ENCODE results near the gene ARHGAP24. TPM values are rescaled to one million over a fixed set of nuclear protein-coding genes. Genes with fewer than 3 reads are reported as not detected.
A peak's percentile ranks its signal among the peaks of the same experiment; 100 is the strongest.
"Not testable (repeated sequence)": the region's sequence is repeated elsewhere in the genome, so short reads cannot be mapped to it uniquely, and the experiment has no call there.

The ARHGAP24 gene
- total and polyA plus RNA-seq, 4 donors: 16.1 to 40.5 (median 24.4) TPM

DNA sequence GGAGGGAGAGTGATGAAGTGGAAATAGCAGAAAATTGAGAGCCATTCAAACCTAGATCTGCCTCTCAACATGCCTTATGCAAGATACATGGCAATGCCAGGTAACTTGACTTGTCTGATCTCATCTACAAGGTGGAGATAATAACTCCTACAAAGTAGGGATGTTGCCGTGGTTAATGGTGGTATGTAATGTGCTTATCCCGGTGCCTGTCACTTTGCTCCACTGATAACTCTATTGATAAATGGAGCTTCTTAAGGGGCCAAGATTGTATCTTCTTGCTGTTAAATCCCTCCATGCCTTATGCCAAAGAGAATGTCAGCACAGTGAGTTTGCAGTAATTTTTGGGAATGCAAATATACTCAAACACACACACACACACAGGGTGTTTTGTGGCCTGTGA is 529.1 kb downstream of the ARHGAP24 start:
- no peak overlapping the region for H3K4me3 ChIP-seq (ENCODE audit: low read depth, low read length)
- H3K9me3 ChIP-seq (ENCODE audit: control insufficient read depth, insufficient read depth, low read length): no peaks in the 10 kb centered on the region
- WGBS (ENCODE audit: insufficient coverage): no CpG with 5 or more reads among the region's 2 CpGs
- H3K4me1 ChIP-seq (ENCODE audit: control insufficient read depth, insufficient read depth, low read length): no peaks in the 10 kb centered on the region
- no peak for DNase-seq (ENCODE audit: low read depth in 4 of 6, low spot score in 6 of 6)
- no peaks in the 10 kb centered on the region for H3K36me3 ChIP-seq (ENCODE audit: control insufficient read depth, insufficient read depth, low read length)
- H3K27me3 ChIP-seq (ENCODE audit: control insufficient read depth, insufficient read depth, low read length): no peaks in the 10 kb centered on the region
- H3K27ac ChIP-seq (ENCODE audit: low read depth, low read length): no peak overlapping the region

DNA sequence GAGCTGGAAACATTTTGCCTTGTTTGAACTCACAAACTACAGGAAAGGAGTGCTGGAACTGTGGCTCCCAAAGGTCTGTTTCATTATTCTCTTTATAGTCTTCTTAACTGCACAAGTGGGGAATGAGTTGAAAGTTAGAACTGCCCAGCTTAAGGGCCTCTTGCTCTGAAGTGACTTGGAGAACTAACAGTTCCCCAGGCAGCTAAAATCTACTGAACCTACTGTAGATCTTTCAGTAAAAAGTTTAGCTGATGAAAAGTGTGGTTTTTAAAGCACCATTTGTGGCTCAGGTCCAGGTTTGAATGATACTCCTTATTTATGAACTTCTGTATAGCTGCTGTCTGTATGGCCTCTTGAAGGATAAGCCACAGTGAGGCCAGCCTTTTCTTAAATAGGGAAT is 531.1 kb downstream of the ARHGAP24 start:
- Histone ChIP-seq H3K36me3 (ENCODE audit: control insufficient read depth, insufficient read depth, low read length) (no peaks in the 10 kb centered on the region), H3K4me1 (ENCODE audit: control insufficient read depth, insufficient read depth, low read length) (no peaks in the 10 kb centered on the region)

GRCh38 chr4:86007042-86007441 is 532.1 kb downstream of the ARHGAP24 start:
- H3K27me3 ChIP-seq (ENCODE audit: control insufficient read depth, insufficient read depth, low read length): no peaks in the 10 kb centered on the region
- no peak overlapping the region for H3K4me3 ChIP-seq (ENCODE audit: low read depth, low read length)
- H3K9me3 ChIP-seq (ENCODE audit: control insufficient read depth, insufficient read depth, low read length): no peaks in the 10 kb centered on the region
- no peak overlapping the region for H3K27ac ChIP-seq (ENCODE audit: low read depth, low read length)
- WGBS (ENCODE audit: insufficient coverage): 89% methylated on average over 6 of the region's 6 CpGs
- H3K36me3 ChIP-seq (ENCODE audit: control insufficient read depth, insufficient read depth, low read length): no peaks in the 10 kb centered on the region
- DNase-seq (ENCODE audit: low read depth in 4 of 6, low spot score in 6 of 6): peak in 1 of 6 donors; percentile 2
- no peaks in the 10 kb centered on the region for H3K4me1 ChIP-seq (ENCODE audit: control insufficient read depth, insufficient read depth, low read length)

More for the DNA sequence above, 531.1 kb downstream of the ARHGAP24 start:
- H3K4me3 ChIP-seq (ENCODE audit: low read depth, low read length): no peak overlapping the region
- no peaks in the 10 kb centered on the region for H3K27me3 ChIP-seq (ENCODE audit: control insufficient read depth, insufficient read depth, low read length)
- no peak overlapping the region for H3K27ac ChIP-seq (ENCODE audit: low read depth, low read length)
- no peaks in the 10 kb centered on the region for H3K9me3 ChIP-seq (ENCODE audit: control insufficient read depth, insufficient read depth, low read length)
- peak in 1 of 6 donors; percentile 28 for DNase-seq (ENCODE audit: low read depth in 4 of 6, low spot score in 6 of 6)

DNA sequence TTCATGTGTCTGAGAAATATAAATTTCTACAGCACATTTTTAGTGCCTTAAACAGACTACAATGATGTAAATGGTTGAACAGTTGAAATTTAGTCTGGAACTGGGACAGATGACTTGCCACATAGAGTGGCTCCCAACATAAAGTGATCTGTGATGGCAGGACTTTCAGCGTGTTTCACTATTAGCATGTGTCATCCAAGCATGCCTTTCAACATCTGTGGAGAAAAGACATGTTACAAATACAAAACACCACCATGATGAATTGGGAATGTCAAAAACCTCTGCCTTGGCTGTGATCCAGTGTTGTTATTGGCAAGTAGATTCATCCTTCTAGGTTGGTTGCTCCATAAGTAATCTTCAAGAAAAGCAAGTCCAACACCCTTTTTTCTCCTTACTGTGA is 536.2 kb downstream of the ARHGAP24 start:
- H3K4me3 ChIP-seq (ENCODE audit: low read depth, low read length): no peak overlapping the region
- no peaks in the 10 kb centered on the region for H3K9me3 ChIP-seq (ENCODE audit: control insufficient read depth, insufficient read depth, low read length)
- H3K4me1 ChIP-seq (ENCODE audit: control insufficient read depth, insufficient read depth, low read length): no peaks in the 10 kb centered on the region
- H3K27me3 ChIP-seq (ENCODE audit: control insufficient read depth, insufficient read depth, low read length): no peaks in the 10 kb centered on the region
- no peak overlapping the region for H3K27ac ChIP-seq (ENCODE audit: low read depth, low read length)
- H3K36me3 ChIP-seq (ENCODE audit: control insufficient read depth, insufficient read depth, low read length): no peaks in the 10 kb centered on the region
- DNase-seq (ENCODE audit: low read depth in 4 of 6, low spot score in 6 of 6): peak in 2 of 6 donors; percentile 17 to 44
- WGBS (ENCODE audit: insufficient coverage): no CpG with 5 or more reads among the region's 1 CpG

DNA sequence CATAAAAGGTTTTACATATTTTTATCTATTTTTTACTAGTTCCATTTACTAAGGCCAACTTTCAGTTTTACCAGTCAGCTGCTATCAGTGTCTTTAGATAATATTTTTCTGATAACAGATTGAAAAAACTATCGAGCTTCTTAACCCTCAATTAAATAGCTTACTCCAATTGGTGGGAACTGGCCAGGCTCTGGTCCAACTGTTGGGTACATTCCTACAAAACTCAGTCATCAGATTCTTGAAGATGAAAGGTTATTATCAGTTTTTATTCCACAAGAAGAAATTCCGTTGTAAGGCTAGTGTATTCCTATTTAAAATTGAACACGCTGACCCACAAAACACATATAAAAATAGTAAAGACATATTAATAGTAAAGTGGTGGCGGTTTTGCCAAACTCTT is 538.7 kb downstream of the ARHGAP24 start:
- H3K27me3 ChIP-seq (ENCODE audit: control insufficient read depth, insufficient read depth, low read length): no peaks in the 10 kb centered on the region
- peaks cover 7% of the 10 kb centered on the region for H3K36me3 ChIP-seq (ENCODE audit: control insufficient read depth, insufficient read depth, low read length)
- no CpG with 5 or more reads among the region's 4 CpGs for WGBS (ENCODE audit: insufficient coverage)
- H3K4me3 ChIP-seq (ENCODE audit: low read depth, low read length): no peak overlapping the region
- H3K9me3 ChIP-seq (ENCODE audit: control insufficient read depth, insufficient read depth, low read length): no peaks in the 10 kb centered on the region
- DNase-seq (ENCODE audit: low read depth in 4 of 6, low spot score in 6 of 6): no peak
- no peaks in the 10 kb centered on the region for H3K4me1 ChIP-seq (ENCODE audit: control insufficient read depth, insufficient read depth, low read length)
- no peak overlapping the region for H3K27ac ChIP-seq (ENCODE audit: low read depth, low read length)

GRCh38 chr4:86014599-86014998 is 539.6 kb downstream of the ARHGAP24 start:
- peaks cover 7% of the 10 kb centered on the region for H3K36me3 ChIP-seq (ENCODE audit: control insufficient read depth, insufficient read depth, low read length)
- DNase-seq (ENCODE audit: low read depth in 4 of 6, low spot score in 6 of 6): no peak

GRCh38 chr4:86015412-86016350 is 540.7 kb downstream of the ARHGAP24 start:
- WGBS (ENCODE audit: insufficient coverage): no CpG with 5 or more reads among the region's 2 CpGs
- H3K4me1 ChIP-seq (ENCODE audit: control insufficient read depth, insufficient read depth, low read length): no peaks in the 10 kb centered on the region
- H3K4me3 ChIP-seq (ENCODE audit: low read depth, low read length): no peak overlapping the region
- H3K9me3 ChIP-seq (ENCODE audit: control insufficient read depth, insufficient read depth, low read length): no peaks in the 10 kb centered on the region
- peak in 1 of 6 donors; percentile 21 for DNase-seq (ENCODE audit: low read depth in 4 of 6, low spot score in 6 of 6)
- no peak overlapping the region for H3K27ac ChIP-seq (ENCODE audit: low read depth, low read length)
- peaks cover 7% of the 10 kb centered on the region for H3K36me3 ChIP-seq (ENCODE audit: control insufficient read depth, insufficient read depth, low read length)
- H3K27me3 ChIP-seq (ENCODE audit: control insufficient read depth, insufficient read depth, low read length): no peaks in the 10 kb centered on the region

More at GRCh38 chr4:86014599-86014998, 539.6 kb downstream of the ARHGAP24 start:
- H3K9me3 ChIP-seq (ENCODE audit: control insufficient read depth, insufficient read depth, low read length): no peaks in the 10 kb centered on the region
- no peaks in the 10 kb centered on the region for H3K27me3 ChIP-seq (ENCODE audit: control insufficient read depth, insufficient read depth, low read length)
- H3K4me3 ChIP-seq (ENCODE audit: low read depth, low read length): no peak overlapping the region
- 86% methylated on average over 2 of the region's 5 CpGs for WGBS (ENCODE audit: insufficient coverage)
- no peaks in the 10 kb centered on the region for H3K4me1 ChIP-seq (ENCODE audit: control insufficient read depth, insufficient read depth, low read length)
- no peak overlapping the region for H3K27ac ChIP-seq (ENCODE audit: low read depth, low read length)

GRCh38 chr4:86019362-86019761 is 544.4 kb downstream of the ARHGAP24 start:
- whole genome bisulfite sequencing (ENCODE audit: insufficient coverage): no CpG with 5 or more reads among the region's 1 CpG
- Histone ChIP-seq H3K27ac (ENCODE audit: low read depth, low read length) (no peak overlapping the region), H3K4me1 (ENCODE audit: control insufficient read depth, insufficient read depth, low read length) (no peaks in the 10 kb centered on the region), H3K9me3 (ENCODE audit: control insufficient read depth, insufficient read depth, low read length) (no peaks in the 10 kb centered on the region), H3K27me3 (ENCODE audit: control insufficient read depth, insufficient read depth, low read length) (no peaks in the 10 kb centered on the region), H3K36me3 (ENCODE audit: control insufficient read depth, insufficient read depth, low read length) (peaks cover 14% of the 10 kb centered on the region), H3K4me3 (ENCODE audit: low read depth, low read length) (no peak overlapping the region)
- no peak for DNase-seq (ENCODE audit: low read depth in 4 of 6, low spot score in 6 of 6)

- H3K27ac ChIP-seq (ENCODE audit: low read depth, low read length): no peak overlapping the region
- no peaks in the 10 kb centered on the region for H3K4me1 ChIP-seq (ENCODE audit: control insufficient read depth, insufficient read depth, low read length)
- DNase-seq (ENCODE audit: low read depth in 4 of 6, low spot score in 6 of 6): no peak
- H3K9me3 ChIP-seq (ENCODE audit: control insufficient read depth, insufficient read depth, low read length): no peaks in the 10 kb centered on the region
- H3K27me3 ChIP-seq (ENCODE audit: control insufficient read depth, insufficient read depth, low read length): no peaks in the 10 kb centered on the region
- H3K4me3 ChIP-seq (ENCODE audit: low read depth, low read length): no peak overlapping the region
- H3K36me3 ChIP-seq (ENCODE audit: control insufficient read depth, insufficient read depth, low read length): peaks cover 14% of the 10 kb centered on the region
These were observed 545.0 kb downstream of the ARHGAP24 start for GRCh38 chr4:86019906-86020305.

DNA sequence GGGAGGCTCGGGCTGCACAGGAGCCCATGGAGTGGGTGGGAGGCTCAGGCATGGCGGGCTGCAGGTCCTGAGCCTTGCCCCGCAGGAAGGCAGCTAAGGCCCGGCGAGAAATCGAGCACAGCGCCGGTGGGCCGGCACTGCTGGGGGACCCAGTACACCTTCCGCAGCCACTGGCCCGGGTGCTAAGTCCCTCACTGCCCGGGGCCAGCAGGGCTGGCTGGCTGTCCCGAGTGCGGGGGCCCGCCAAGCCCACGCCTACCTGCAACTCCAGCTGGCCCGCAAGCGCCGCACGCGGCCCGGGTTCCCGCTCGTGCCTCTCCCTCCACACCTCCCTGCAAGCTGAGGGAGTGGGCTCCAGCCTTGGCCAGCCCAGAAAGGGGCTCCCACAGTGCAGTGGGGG is 546.7 kb downstream of the ARHGAP24 start:
- H3K27me3 ChIP-seq (ENCODE audit: control insufficient read depth, insufficient read depth, low read length); H3K9me3 ChIP-seq (ENCODE audit: control insufficient read depth, insufficient read depth, low read length); DNase-seq (ENCODE audit: low read depth in 4 of 6, low spot score in 6 of 6); H3K27ac ChIP-seq (ENCODE audit: low read depth, low read length); H3K4me3 ChIP-seq (ENCODE audit: low read depth, low read length); H3K4me1 ChIP-seq (ENCODE audit: control insufficient read depth, insufficient read depth, low read length): not testable (repeated sequence)
- peaks cover 13% of the 10 kb centered on the region for H3K36me3 ChIP-seq (ENCODE audit: control insufficient read depth, insufficient read depth, low read length)
- over 99% methylated on average over 11 of the region's 24 CpGs for WGBS (ENCODE audit: insufficient coverage)
